Duodenal mucosa (tissue), 2 donors: Measurements from ENCODE around the gene ADH7.

Experiments used
- H3K27ac ChIP-seq: one replicate; pipeline ENCODE4 v1.7.0; 2013; ENCODE audit warnings: low read depth, low read length
- H3K27me3 ChIP-seq, 2 donors: one replicate each; pipeline ENCODE4 v1.7.0; 2013; ENCODE audit warnings: low read length in 2 of 2, control low read depth in 1 of 2; ENCODE audit not compliant: insufficient read depth in 2 of 2, control insufficient read depth in 1 of 2
- H3K36me3 ChIP-seq, 2 donors: one replicate each; pipeline ENCODE4 v1.7.0; 2013; ENCODE audit warnings: low read length in 2 of 2, control low read depth in 1 of 2; ENCODE audit not compliant: insufficient read depth in 2 of 2, control insufficient read depth in 1 of 2
- H3K4me1 ChIP-seq, 2 donors: one replicate each; pipeline ENCODE4 v1.7.0; 2013; ENCODE audit warnings: low read length in 2 of 2, control low read depth in 1 of 2; ENCODE audit not compliant: insufficient read depth in 2 of 2, control insufficient read depth in 1 of 2
- H3K4me3 ChIP-seq, 2 donors: one replicate each; pipeline ENCODE4 v1.7.0; 2013; ENCODE audit warnings: low read length in 2 of 2, low read depth in 1 of 2
- H3K9ac ChIP-seq, 2 donors: one replicate each; pipeline ENCODE4 v1.7.0; 2013; ENCODE audit warnings: low read length in 2 of 2, low read depth in 1 of 2
- H3K9me3 ChIP-seq, 2 donors: one replicate each; pipeline ENCODE4 v1.7.0; 2013; ENCODE audit warnings: low read length in 2 of 2, control low read depth in 1 of 2; ENCODE audit not compliant: control insufficient read depth in 1 of 2

The ADH7 gene

DNA sequence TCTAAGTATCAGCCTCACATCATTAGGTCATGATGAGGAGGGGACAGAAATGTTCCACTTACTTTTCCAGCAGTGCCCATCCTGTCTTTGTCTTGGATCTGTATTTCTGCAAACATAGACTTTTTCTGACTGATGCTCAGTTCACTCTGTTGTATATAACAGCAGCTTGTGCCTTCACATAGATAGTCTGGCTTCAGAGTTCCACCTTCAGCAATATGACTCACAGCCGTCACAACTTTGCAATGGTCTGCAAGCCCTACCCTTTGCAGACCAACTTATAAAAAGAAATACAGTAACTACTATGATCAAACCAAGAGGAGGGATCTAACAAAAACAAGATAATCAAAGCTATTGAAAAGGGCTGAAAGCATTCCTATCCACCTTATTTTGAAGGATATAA is at the start of gene ADH7:
ADH7 (minus strand) TSS at position 189 of the 400 bp plus-strand sequence; CDS start at position 80, 109 bp downstream.
- no peak within 1 kb of the TSS for H3K27ac ChIP-seq
- H3K27me3 ChIP-seq: no peaks in the 10 kb centered on the region

DNA sequence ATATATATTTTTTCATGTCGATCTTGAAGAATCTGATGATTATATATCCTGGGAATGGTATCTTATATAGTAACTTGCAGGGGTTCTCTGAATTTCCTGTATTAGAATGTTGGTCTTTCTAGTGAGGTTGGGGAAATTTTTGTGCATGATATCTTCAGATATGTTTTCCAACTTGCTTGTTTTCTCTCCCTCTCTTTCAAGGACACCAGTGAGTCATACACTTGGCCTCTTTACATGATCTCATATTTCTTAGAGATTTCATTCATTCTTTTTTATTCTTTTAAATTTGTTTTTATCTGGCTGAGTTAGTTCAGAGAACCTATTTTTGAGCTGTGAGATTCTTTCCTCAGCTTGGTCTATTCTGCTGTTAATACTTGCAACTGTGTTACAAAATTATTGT is 48.5 kb upstream of the ADH7 start:
- H3K9ac ChIP-seq: no peak overlapping the region
- H3K27ac ChIP-seq: no peak overlapping the region
- no peaks in the 10 kb centered on the region for H3K36me3 ChIP-seq
- no peaks in the 10 kb centered on the region for H3K27me3 ChIP-seq
- no peak overlapping the region for H3K4me3 ChIP-seq
- peaks cover 27 to 34% of the 10 kb centered on the region in 2 donors for H3K9me3 ChIP-seq
- H3K4me1 ChIP-seq: no peaks in the 10 kb centered on the region

More for the DNA sequence above, at the start of gene ADH7:
- Histone ChIP-seq H3K9me3 (no peaks in the 10 kb centered on the region), H3K4me1 (no peaks in the 10 kb centered on the region), H3K36me3 (no peaks in the 10 kb centered on the region), H3K4me3 (no peak within 1 kb of the TSS), H3K9ac (no peak within 1 kb of the TSS)

- Histone ChIP-seq H3K36me3 (no peaks in the 10 kb centered on the region), H3K4me3 (no peak overlapping the region), H3K27ac (no peak overlapping the region), H3K27me3 (no peaks in the 10 kb centered on the region), H3K9ac (no peak overlapping the region), H3K9me3 (no peaks in the 10 kb centered on the region), H3K4me1 (no peaks in the 10 kb centered on the region)
Observed at GRCh38 chr4:99473131-99473530, 38.0 kb upstream of the ADH7 start.

DNA sequence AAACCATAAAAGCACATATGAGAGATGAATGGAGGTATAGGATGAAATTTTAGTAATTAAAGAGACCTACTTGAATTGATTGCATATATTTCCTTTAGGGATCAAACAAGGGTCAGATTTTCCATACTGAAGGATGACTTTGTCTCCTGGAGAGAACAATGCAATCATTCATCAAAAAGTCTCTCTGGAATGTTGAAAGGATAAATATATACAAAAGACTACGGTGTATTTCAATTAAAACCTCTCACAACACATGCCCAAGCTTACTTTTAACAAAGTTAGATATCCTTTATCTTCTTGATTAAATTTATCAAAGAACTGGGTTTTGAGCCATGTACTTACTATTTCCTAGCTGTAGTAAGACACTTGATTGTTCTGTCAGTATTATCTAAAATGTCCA is 36.8 kb upstream of the ADH7 start:
- H3K4me1 ChIP-seq: no peaks in the 10 kb centered on the region
- H3K4me3 ChIP-seq: no peak overlapping the region
- no peak overlapping the region for H3K27ac ChIP-seq
- no peaks in the 10 kb centered on the region for H3K36me3 ChIP-seq
- no peaks in the 10 kb centered on the region for H3K9me3 ChIP-seq
- H3K9ac ChIP-seq: no peak overlapping the region
- H3K27me3 ChIP-seq: no peaks in the 10 kb centered on the region

GRCh38 chr4:99471349-99471748 is 36.2 kb upstream of the ADH7 start:
- H3K9ac ChIP-seq: no peak overlapping the region

DNA sequence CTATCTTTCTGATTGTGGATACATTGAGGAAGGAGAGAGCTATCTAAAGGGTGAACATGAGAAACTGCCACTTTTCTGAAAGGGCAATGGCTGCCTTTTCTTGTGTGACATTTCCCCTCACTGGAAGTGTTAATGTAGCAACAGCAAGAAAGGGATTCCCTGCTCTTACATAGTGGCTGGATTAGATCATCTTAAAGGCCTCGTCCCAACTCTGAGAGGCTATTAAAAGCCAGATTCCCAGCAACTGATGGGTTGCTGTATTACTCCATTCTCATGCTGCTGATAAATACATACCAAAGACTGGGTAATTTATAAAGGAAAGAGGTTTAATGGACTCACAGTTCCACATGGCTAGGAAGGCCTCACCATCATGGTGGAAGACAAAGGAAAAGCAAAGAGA is 33.7 kb upstream of the ADH7 start:
- H3K4me3 ChIP-seq: no peak overlapping the region
- no peak overlapping the region for H3K9ac ChIP-seq
- H3K27ac ChIP-seq: no peak overlapping the region
- no peaks in the 10 kb centered on the region for H3K4me1 ChIP-seq
- H3K9me3 ChIP-seq: no peaks in the 10 kb centered on the region
- H3K36me3 ChIP-seq: no peaks in the 10 kb centered on the region
- no peaks in the 10 kb centered on the region for H3K27me3 ChIP-seq

More at GRCh38 chr4:99471349-99471748, 36.2 kb upstream of the ADH7 start:
- no peak overlapping the region for H3K4me3 ChIP-seq
- no peaks in the 10 kb centered on the region for H3K9me3 ChIP-seq
- no peak overlapping the region for H3K27ac ChIP-seq
- no peaks in the 10 kb centered on the region for H3K27me3 ChIP-seq
- H3K4me1 ChIP-seq: no peaks in the 10 kb centered on the region
- no peaks in the 10 kb centered on the region for H3K36me3 ChIP-seq

DNA sequence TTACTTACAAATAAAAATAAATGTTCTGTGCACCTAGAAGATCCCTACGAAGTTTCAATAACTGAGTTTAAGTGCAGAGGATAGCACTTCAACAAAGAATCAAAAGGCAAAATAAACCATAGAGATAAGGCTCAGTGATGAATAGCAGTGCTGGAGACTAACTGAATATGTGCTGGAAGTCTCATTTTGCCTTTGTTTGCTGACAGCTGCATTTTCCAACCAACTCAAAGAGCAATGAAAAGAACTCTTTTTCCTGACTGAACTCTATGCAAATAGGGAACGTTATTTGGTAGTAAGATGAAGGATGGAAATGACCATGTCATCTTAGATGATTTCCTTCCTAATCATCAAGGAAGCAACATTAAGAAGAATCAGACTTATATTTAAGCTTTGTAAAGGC is 32.7 kb upstream of the ADH7 start:
- H3K27ac ChIP-seq: no peak overlapping the region
- no peaks in the 10 kb centered on the region for H3K9me3 ChIP-seq
- H3K4me1 ChIP-seq: no peaks in the 10 kb centered on the region
- no peak overlapping the region for H3K4me3 ChIP-seq
- H3K9ac ChIP-seq: no peak overlapping the region
- no peaks in the 10 kb centered on the region for H3K27me3 ChIP-seq
- H3K36me3 ChIP-seq: no peaks in the 10 kb centered on the region

DNA sequence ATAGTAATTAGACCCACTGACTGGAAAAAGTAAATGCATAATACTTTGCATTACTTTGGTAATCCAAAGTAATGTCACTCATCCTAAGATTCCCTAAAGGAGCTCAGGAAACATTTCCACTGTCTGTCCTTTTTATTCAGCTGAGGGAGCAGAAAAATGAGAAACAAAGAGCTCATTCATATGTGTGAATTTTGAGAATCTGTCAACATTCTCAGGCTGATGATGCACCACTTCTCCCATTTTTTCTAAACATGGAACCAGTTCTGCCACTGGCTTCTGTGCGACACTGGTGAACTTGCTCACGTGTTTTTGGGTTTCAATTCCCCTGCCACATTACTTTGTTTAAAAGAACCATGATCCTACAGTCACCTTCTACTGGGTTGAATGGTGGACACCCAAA is 28.4 kb upstream of the ADH7 start:
- H3K36me3 ChIP-seq: no peaks in the 10 kb centered on the region
- no peak overlapping the region for H3K4me3 ChIP-seq
- no peaks in the 10 kb centered on the region for H3K27me3 ChIP-seq
- no peaks in the 10 kb centered on the region for H3K4me1 ChIP-seq
- no peak overlapping the region for H3K27ac ChIP-seq
- no peaks in the 10 kb centered on the region for H3K9me3 ChIP-seq
- H3K9ac ChIP-seq: no peak overlapping the region

GRCh38 chr4:99462875-99463464 is 27.8 kb upstream of the ADH7 start:
- no peaks in the 10 kb centered on the region for H3K36me3 ChIP-seq
- H3K27me3 ChIP-seq: no peaks in the 10 kb centered on the region
- no peak overlapping the region for H3K27ac ChIP-seq
- H3K9me3 ChIP-seq: no peaks in the 10 kb centered on the region
- no peak overlapping the region for H3K4me3 ChIP-seq
- H3K9ac ChIP-seq: no peak overlapping the region
- no peaks in the 10 kb centered on the region for H3K4me1 ChIP-seq

- no peak overlapping the region for H3K4me3 ChIP-seq
- H3K9ac ChIP-seq: no peak overlapping the region
- no peaks in the 10 kb centered on the region for H3K36me3 ChIP-seq
- no peak overlapping the region for H3K27ac ChIP-seq
- no peaks in the 10 kb centered on the region for H3K27me3 ChIP-seq
- H3K4me1 ChIP-seq: no peaks in the 10 kb centered on the region
- no peaks in the 10 kb centered on the region for H3K9me3 ChIP-seq
Observed at GRCh38 chr4:99461623-99462401, 26.7 kb upstream of the ADH7 start.
